Measurements from ENCODE around the gene HS3ST5. TPM values are rescaled to one million over a fixed set of nuclear protein-coding genes. Genes with fewer than 3 reads are reported as not detected.

Gene HS3ST5
- total and polyA plus RNA-seq, 7 donors, result 0.28 to 1.1 (median 0.36) TPM; not detected in 2

DNA sequence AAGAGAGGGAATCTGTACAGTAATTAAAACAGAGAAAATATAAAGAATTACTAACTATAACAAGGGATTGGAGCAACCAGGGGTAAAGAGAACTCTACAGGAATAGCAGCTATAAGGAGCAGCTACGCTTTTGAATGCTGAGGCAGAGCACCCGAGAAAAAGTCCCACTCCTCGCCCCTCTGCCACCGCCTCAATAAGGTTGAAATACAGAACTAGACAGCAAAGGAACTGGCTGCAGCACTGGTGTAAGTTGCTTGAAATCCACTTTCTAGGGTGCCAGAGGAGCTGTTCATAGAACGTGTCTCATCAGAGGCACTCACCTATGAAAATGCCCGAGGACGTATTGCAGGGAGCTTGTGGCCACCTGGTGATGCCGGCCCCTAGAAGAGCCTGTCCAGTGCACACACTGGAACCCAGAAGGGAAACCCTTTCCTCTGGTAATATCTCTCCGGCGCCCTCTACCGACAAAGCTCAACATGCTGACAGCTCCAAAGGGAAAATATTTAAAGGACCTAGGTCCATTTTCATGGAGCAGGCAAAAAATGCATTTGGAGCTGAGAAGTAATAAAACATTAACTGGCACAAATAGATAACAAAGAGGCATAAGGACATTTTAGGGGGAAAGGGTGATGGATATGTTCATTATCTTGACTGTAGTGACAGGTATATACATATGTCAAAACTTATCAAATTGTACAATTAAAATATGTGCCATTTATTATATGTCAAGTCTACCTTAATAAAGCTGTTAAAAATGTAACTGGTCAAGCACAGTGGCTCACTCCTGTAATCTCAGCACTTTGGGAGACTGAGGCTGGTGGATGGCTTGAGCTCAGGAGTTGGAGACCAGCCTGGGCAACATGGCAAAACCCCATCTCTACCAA is 234.5 kb downstream of the HS3ST5 start:
- Histone ChIP-seq H3K36me3 (no peaks in the 10 kb centered on the region), H3K4me3 (no peak overlapping the region), H3K27me3 (no peaks in the 10 kb centered on the region), H3K9me3 (no peaks in the 10 kb centered on the region), H3K27ac (no peak overlapping the region), H3K4me1 (no peaks in the 10 kb centered on the region)
- TF ChIP-seq, protein P1, sequence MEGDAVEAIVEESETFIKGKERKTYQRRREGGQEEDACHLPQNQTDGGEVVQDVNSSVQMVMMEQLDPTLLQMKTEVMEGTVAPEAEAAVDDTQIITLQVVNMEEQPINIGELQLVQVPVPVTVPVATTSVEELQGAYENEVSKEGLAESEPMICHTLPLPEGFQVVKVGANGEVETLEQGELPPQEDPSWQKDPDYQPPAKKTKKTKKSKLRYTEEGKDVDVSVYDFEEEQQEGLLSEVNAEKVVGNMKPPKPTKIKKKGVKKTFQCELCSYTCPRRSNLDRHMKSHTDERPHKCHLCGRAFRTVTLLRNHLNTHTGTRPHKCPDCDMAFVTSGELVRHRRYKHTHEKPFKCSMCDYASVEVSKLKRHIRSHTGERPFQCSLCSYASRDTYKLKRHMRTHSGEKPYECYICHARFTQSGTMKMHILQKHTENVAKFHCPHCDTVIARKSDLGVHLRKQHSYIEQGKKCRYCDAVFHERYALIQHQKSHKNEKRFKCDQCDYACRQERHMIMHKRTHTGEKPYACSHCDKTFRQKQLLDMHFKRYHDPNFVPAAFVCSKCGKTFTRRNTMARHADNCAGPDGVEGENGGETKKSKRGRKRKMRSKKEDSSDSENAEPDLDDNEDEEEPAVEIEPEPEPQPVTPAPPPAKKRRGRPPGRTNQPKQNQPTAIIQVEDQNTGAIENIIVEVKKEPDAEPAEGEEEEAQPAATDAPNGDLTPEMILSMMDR (IDR thresholded peaks at IDR 0.05), result peak in 1 of 4 experiments; percentile 20
- no peak for TF ChIP-seq POLR2A (IDR thresholded peaks at IDR 0.05)
- intact Hi-C loops (cut with DNase I), result no loop called here
- 31 to 48% methylated on average over 11 of the region's 11 CpGs for WGBS, 2 donors
- peak; percentile 50 for DNase-seq

DNA sequence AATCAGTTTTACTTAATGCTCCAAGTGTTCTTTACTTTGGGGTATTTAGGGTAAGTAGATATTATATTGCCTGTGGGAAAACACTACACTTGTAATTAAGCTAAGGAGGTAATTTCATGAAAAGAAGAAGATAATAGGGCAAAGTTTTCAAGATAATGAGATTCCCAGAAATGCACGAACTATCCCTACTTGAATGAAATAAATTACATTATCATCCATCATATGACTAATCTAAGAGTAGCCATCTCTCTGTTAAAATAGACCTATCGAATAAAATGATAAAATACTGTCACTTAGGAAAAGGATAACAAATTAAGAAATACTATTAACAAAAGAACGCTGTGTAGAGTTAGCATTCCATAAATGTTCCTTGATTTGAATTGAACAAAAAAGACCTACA is 236.8 kb downstream of the HS3ST5 start:
- H3K4me1 ChIP-seq, result no peaks in the 10 kb centered on the region
- intact Hi-C loops (cut with DNase I), result no loop called here
- no peak overlapping the region for H3K4me3 ChIP-seq
- no peaks in the 10 kb centered on the region for H3K27me3 ChIP-seq
- no peak overlapping the region for H3K27ac ChIP-seq
- 85 to 90% methylated on average over 3 of the region's 3 CpGs for WGBS, 2 donors
- no peaks in the 10 kb centered on the region for H3K36me3 ChIP-seq
- no peak for DNase-seq
- TF ChIP-seq POLR2A (IDR thresholded peaks at IDR 0.05) (no peak), POLR2AphosphoS5 (IDR thresholded peaks at IDR 0.05) (no peak), EP300 (IDR thresholded peaks at IDR 0.05) (no peak)
- TF ChIP-seq, protein P1 (IDR thresholded peaks at IDR 0.05), result no peak
- H3K9me3 ChIP-seq, result no peaks in the 10 kb centered on the region

DNA sequence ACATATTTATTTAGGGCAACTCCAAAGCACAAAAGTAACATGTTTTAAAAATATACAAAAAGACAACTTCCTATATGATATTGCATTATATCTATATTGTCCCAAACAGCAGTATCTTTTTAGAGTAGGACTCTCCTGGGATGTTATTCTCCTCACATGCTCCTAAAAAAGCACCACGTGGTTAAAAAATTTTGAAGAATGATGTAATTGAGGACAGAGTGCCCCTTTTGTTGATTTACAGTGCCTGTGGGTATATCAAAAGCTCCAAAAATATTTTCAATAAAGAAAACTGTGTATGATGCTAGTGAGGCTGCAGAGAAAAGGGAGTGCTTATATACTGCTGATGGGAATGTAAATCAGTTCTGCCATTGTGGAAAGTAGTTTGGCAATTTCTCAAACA is 241.6 kb downstream of the HS3ST5 start:
- no peak for DNase-seq
- Histone ChIP-seq H3K4me1 (no peaks in the 10 kb centered on the region), H3K27ac (no peak overlapping the region), H3K9me3 (no peaks in the 10 kb centered on the region), H3K4me3 (no peak overlapping the region), H3K36me3 (no peaks in the 10 kb centered on the region), H3K27me3 (no peaks in the 10 kb centered on the region)
- WGBS, 2 donors, result 26 to 49% methylated on average over 1 of the region's 1 CpG
- intact Hi-C loops (cut with DNase I), result no loop called here
- TF ChIP-seq, protein P1 (IDR thresholded peaks at IDR 0.05), result no peak
- no peak for TF ChIP-seq POLR2A (IDR thresholded peaks at IDR 0.05)

DNA sequence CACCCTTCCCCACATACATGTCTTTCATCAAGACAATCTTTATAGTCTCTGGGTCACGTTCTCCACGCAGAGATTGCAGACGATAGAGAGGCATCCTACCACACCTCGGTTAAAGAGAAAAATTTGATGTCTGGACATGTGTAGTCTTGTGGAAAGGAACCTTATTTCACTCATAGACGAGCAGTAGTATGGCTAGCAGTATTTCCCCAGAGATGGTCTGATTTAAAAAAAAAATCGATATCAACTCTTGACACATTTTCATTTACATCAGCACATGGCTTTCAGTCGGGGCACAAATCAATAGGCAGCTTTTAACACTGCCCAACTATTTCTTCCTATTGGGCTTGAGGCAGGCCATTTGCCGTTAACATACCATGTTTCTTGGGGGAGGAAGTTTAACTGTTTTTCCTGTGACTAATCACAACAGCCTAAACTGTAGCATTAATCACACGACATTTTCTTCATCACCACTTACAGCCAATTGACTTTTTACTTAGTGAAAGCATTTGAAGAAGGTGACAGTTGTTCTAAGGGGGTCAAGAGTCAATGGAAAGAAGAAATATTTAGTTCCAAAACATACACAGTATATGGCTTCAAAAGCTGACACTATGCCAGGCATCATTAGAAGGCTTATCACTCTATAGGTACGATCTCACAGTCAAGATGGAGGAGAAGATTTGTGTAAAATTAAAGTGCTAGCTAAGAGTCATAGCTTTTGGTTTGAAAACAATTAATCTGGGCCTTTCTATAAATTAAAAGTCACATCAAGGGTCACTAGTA is 242.4 kb downstream of the HS3ST5 start:
- 77 to 80% methylated on average over 10 of the region's 10 CpGs for WGBS, 2 donors

More for the DNA sequence above, 242.4 kb downstream of the HS3ST5 start:
- intact Hi-C loops (cut with DNase I), result no loop called here
- TF ChIP-seq, protein P1 (IDR thresholded peaks at IDR 0.05), result no peak
- TF ChIP-seq EP300 (IDR thresholded peaks at IDR 0.05) (no peak), POLR2A (IDR thresholded peaks at IDR 0.05) (no peak)
- Histone ChIP-seq H3K36me3 (no peaks in the 10 kb centered on the region), H3K27me3 (no peaks in the 10 kb centered on the region), H3K4me1 (no peaks in the 10 kb centered on the region), H3K27ac (no peak overlapping the region), H3K9me3 (no peaks in the 10 kb centered on the region), H3K4me3 (no peak overlapping the region)
- DNase-seq, result no peak

Data from sigmoid colon (tissue), 7 donors.